Uterus (tissue), 2 donors: Measurements from ENCODE around the gene PRDM9.

Experiments used
- CTCF ChIP-seq, 4 experiments: fragments of 200-600 bp in 2 of 4; fragments of 450-650 bp in 2 of 4; sonication (generic) in 2 of 4; IDR thresholded peaks; one replicate each; pipeline ENCODE4 v1.5.1; 2016 to 2019; ENCODE audit warnings: antibody characterized with exemption in 4 of 4, mild to moderate bottlenecking in 2 of 4, moderate library complexity in 1 of 4
- POLR2A ChIP-seq, 2 donors: fragments of 450-650 bp; IDR thresholded peaks; one replicate each; pipeline ENCODE4 v1.6.1; 2016; ENCODE audit warnings: antibody characterized with exemption in 2 of 2, mild to moderate bottlenecking in 1 of 2, moderate library complexity in 1 of 2

DNA sequence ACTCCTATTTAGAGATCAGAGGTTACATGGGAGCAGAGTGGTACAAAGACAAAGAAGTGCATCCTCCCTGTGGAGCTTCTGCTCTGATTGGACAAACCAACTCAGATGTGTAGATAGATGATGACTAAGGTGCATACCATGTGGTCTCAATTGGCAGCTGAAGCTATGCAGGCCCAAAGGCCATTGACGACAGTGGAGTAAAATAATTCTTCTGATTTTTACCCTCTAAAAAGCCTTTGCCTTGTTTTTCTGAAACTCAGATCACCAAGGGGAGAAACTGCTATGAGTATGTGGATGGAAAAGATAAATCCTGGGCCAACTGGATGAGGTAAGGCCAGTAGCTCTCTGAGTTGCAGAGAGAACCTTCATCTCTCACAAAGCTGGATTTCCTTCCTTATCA lies 15.6 kb downstream of the PRDM9 start:
- TF ChIP-seq POLR2A (IDR thresholded peaks at IDR 0.05) (no peak), CTCF (IDR thresholded peaks at IDR 0.05) (no peak)
